Posterior cingulate gyrus (tissue), 11 donors: ENCODE measurements around the gene EFNA3.

ENCODE experiments used
- DNase-seq, 10 donors: peaks; one replicate each; pipeline versions ENCODE4 v3.0.0 to v3.0.0-alpha.2; 2020 to 2021; ENCODE audit warnings: mixed read lengths in 3 of 10
- intact Hi-C: fragments of 100-400 bp; cut with DNase I; formaldehyde crosslinking; loops from one replicate; pipeline ENCODE4 v1.15.1; 2023

The EFNA3 gene

DNA sequence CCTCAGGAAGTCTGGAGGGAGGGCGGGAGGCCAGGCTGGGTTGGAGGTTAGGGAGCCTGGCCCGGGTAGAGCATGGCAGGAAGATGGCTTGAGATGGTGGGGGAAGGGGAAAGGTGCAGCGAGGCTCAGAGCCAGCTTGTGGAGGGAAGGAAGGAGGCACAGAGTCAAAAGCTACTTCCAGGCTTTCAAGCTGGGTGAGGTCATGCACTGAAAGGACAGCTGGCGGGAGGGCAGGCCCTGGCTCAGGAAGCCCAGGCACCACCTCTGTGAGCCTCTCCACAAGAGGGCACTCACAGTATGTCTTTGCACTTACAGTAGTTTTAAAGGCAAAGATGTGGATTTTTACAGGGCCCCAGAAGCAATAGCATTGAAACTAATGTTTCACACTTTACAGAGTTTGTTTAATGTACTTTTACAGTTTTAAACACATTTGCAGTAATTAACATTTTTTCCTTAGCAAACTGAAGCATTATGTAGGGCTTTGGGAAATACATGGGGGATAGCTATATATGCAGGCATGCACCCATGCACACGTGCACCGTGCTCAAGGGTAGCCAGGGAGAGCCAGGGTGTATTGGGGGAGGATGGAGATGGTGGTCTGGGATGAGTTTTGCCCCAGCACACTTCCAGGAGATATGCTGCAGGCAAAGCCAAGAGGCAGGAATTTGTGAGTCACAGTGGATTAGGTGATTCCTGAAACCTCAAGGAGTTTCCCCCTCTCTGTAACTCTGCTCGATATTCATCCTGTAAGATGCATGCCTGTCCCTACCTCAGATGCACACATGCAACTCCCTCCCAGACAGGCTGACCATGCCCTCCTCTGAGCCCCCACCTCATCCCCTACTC lies 33.6 kb upstream of the EFNA3 start:
- intact Hi-C loops: loop anchor here (5.0 kb wide), 1 partner anchor 38 kb away; no protein-coding TSS in a partner anchor
- DNase-seq: peak in 8 of 10 donors; percentile 55 to 96 (median 70)

GRCh38 chr1:155048449-155049334 lies 29.9 kb upstream of the EFNA3 start:
- intact Hi-C loops: no loop called here
- no peak for DNase-seq

GRCh38 chr1:155049651-155050559 lies 28.7 kb upstream of the EFNA3 start:
- DNase-seq: no peak
- intact Hi-C loops: loop anchor here (2.0 kb wide), 1 partner anchor 35 kb away; no protein-coding TSS in a partner anchor

DNA sequence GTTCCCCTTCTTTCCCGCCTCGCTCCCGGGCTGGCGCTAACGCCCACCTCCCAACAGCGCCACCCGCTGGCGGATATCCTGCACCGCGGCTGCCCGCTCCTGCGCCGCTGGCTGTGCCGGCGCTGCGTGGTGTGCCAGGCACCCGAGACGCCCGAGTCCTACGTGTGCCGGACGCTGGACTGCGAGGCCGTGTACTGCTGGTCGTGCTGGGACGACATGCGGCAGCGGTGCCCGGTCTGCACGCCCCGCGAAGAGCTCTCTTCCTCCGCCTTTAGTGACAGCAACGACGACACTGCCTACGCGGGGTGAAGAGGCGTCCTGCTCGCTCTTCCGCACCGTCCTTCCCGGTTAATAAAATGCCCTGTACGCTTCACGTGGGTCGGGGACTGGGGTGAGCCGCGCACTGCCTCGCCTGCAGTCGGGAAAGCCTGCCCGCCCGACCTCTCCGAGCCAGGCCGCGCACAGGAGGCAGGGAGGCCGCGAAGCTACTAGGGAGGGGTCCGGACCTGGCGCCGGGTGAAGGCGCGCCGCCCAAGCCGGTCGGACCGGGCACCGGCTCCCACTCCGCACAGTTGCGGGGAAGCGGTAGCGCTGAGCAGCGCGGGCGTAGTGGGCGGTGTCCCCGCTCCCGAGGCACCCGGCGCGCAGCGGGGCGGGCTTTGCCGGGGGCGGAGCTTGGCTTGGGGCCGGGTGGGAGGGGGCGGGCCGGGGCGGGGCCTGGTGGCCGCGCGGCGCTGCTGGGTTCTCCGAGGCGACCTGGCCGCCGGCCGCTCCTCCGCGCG lies 27.9 kb upstream of the EFNA3 start, which contains the start of gene ADAM15:
ADAM15 (plus strand) TSS at position 757 of the 782 bp plus-strand sequence. CDS start 71 bp downstream, outside the sequence.
- intact Hi-C loops: loop anchor here (2.0 kb wide), 1 partner anchor 34 kb away; no protein-coding TSS in a partner anchor
- DNase-seq: peak; percentile 60 to 96 (median 81)

DNA sequence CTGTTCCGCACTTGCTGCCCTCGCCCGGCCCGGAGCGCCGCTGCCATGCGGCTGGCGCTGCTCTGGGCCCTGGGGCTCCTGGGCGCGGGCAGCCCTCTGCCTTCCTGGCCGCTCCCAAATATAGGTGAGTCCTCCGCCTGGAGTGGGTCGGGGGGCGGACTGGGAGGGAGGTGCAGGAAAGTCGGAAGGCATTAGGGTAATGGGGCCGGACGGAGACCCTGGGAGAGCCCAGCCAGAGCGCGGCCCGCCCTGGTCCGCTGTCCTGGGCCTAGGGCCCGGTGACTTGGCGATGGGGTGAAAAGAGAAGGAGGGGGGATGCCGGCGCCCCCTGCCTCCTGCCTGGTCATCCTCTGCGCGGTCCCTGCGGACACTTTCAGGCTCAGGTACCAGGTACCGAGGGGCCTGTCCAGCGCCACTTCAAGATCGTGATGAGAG lies 27.3 kb upstream of the EFNA3 start:
- intact Hi-C loops: loop anchor here (2.0 kb wide), 1 partner anchor 33 kb away; no protein-coding TSS in a partner anchor
- no peak for DNase-seq

- intact Hi-C loops: loop anchor here (2.0 kb wide), 1 partner anchor 33 kb away; no protein-coding TSS in a partner anchor
- DNase-seq: peak in 5 of 10 donors; percentile 35 to 44 (median 40)
These were observed 26.7 kb upstream of the EFNA3 start for GRCh38 chr1:155051777-155052398.

- intact Hi-C loops: no loop called here
- no peak for DNase-seq
These were observed 25.9 kb upstream of the EFNA3 start for GRCh38 chr1:155052439-155053395.

DNA sequence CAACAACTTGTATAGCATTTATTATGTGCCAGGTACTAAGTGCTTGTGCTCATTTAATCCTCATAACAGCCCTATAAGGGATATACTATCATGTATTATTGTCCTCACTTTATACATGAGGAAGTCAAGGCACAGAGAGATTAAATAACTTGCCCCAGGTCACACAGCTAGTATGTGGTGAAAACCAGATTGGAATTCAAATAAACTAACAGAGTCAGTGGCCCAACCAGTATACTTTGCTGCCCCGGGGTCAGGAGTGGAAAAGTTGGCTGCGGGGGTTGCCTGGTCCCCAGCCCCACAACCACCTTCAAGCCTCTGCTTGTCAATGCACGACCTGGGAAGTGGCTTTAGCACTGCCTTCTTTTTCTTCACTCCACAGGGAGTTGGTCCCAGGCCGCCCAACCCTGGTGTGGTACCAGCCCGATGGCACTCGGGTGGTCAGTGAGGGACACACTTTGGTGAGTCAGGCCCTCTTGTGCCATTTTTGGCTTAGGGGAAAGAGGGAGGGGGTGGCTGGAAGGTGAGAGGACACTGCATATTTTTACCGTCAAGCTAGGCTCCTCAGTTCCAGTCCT lies 25.0 kb upstream of the EFNA3 start:
- intact Hi-C loops: no loop called here
- peak in 1 of 10 donors; percentile 50 for DNase-seq

DNA sequence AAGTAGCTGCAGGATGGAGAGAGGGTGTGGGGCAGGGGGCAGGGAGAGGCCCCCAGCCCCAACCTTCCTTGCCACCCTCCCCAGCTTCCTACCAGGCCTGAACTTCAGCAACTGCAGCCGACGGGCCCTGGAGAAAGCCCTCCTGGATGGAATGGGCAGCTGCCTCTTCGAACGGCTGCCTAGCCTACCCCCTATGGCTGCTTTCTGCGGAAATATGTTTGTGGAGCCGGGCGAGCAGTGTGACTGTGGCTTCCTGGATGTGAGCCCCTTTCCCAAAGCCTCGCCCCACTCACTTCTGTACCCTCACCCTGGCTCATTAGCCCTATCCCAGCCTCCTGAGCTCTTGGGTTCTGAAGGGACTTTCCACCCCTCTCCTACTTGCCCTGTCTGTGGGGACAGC lies 21.5 kb upstream of the EFNA3 start:
- intact Hi-C loops: no loop called here
- peak in 1 of 10 donors; percentile 54 for DNase-seq

- DNase-seq: peak in 1 of 10 donors; percentile 82
These were observed 20.8 kb upstream of the EFNA3 start for GRCh38 chr1:155057788-155058211.

DNA sequence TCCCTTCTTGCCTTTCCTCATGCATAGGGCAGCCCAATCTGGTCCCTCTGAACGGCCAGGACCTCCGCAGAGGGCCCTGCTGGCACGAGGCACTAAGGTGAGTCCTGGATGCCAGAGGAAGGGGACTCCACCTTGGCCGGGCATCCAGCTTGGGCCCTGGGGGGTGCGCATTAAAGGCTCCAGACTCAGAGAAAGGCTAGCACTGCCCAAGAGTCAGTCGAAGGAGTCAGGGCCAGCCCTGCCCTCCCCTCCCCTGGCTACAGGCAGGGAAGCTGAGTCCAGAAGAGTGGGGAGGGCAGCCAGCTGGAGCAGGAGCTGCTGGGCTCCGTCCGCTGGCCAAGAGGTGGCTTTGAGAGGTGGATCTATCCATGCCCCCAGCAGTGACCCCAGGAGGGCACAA lies 17.9 kb upstream of the EFNA3 start:
- peak in 1 of 10 donors; percentile 73 for DNase-seq
- intact Hi-C loops: loop anchor here (5.0 to 10.0 kb wide), 3 partner anchors 393 to 506 kb away; partner anchors contain the start of genes ADAR and UBE2Q1

More at GRCh38 chr1:155057788-155058211, 20.8 kb upstream of the EFNA3 start:
- intact Hi-C loops: no loop called here

DNA sequence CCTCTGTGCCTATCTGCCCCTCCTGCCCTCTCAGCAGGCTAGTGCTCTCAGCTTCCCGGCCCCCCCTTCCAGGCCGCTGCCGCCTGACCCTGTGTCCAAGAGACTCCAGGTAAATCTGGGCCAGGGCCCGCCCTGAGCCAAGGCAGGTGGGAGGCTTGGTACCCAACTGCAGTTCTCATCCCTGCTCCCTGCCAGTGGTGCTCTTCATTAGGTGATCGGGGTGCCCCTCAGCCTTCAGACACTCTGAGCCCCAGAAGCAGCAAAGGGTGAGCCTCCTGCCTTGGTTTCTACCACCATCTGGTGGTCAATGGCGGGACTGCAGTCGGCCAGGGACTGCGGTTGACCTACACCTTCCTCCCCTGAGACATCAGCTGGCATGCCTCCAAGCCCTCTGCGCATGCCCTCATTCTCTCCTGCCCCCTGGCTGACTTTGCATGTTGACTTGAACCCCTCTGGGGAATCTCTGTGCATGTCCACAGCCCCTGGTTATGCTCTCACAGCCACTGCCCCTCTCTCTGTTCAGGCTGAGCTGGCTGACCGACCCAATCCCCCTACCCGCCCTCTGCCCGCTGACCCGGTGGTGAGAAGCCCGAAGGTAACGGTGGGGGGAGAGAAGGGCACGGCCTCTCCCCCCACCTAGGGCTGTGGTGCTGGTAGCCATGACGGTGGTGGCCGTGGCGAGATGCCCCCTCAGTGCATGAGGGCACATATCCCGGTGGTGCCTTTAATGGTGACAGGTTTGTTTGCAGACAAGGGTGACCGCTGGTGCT lies 17.1 kb upstream of the EFNA3 start:
- intact Hi-C loops: loop anchor here (2.0 to 10.0 kb wide), 4 partner anchors 23 to 507 kb away; partner anchors contain the start of genes ADAR and UBE2Q1
- peak in 9 of 10 donors; percentile 71 to 96 (median 85) for DNase-seq

DNA sequence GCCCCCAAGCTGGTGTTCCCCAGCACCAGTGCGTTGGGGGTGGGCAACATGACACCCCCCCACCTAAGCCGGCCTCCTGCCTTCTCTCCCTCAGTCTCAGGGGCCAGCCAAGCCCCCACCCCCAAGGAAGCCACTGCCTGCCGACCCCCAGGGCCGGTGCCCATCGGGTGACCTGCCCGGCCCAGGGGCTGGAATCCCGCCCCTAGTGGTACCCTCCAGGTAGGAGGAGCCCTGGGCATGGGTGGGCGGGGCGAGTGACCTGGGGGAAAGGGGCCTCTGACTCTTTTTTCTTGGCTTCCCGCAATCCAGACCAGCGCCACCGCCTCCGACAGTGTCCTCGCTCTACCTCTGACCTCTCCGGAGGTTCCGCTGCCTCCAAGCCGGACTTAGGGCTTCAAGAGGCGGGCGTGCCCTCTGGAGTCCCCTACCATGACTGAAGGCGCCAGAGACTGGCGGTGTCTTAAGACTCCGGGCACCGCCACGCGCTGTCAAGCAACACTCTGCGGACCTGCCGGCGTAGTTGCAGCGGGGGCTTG lies 16.4 kb upstream of the EFNA3 start:
- intact Hi-C loops: loop anchor here (2.0 to 10.0 kb wide), 4 partner anchors 23 to 507 kb away; partner anchors contain the start of genes ADAR and UBE2Q1
- DNase-seq: peak in 1 of 10 donors; percentile 57

DNA sequence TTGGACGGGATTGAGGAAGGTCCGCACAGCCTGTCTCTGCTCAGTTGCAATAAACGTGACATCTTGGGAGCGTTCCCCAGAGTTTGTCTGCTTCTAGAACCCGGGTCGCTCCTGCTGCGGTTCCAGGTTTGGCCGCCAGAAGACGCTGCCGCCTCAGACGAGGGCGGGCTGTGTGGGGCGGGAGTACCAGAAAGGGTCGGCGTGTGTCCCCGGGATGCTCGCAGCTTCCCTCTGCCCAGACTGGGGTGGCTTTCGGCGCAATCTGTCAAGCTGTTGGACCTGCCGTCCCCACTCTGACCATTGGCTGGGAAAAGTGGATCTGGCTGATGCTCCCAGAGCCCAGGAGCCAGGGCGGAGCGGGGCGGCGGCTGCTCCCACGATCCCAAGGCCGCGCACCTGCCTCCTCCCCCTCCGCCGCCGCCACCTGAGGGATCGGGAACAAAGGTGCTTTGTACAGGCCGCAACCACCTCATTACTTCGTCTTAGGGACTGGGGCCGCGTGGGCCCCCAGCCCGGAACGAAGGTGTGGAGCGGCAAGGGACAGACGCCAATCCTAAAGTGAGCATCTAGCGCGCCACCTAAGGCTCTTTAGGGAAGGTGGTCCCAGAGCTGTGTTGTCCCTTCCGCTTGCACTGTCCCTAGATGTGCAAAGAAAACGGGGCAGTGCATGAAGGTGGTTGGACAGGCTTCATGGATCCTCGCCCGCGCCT lies 15.8 kb upstream of the EFNA3 start:
- DNase-seq: peak in 4 of 10 donors; percentile 15 to 90 (median 64)
- intact Hi-C loops: loop anchor here (2.0 to 10.0 kb wide), 4 partner anchors 22 to 508 kb away; partner anchors contain the start of genes ADAR and UBE2Q1
